Uterus (tissue), 4 donors: ENCODE measurements around the gene CELF2. TPM values are rescaled to one million over a fixed set of nuclear protein-coding genes. Genes with fewer than 3 reads are reported as not detected.

Experiments
- DNase-seq, 2 donors: peaks; one replicate each; pipeline ENCODE4 v3.0.0-alpha.2; 2019 to 2020
- H3K27ac ChIP-seq, 2 donors: fragments of 200-600 bp; sonication (generic); 1 replicate in 1 of 2; 2 replicates in 1 of 2; pipeline ENCODE4 v1.5.1; 2016 to 2018
- H3K27me3 ChIP-seq, 2 donors: fragments of 200-600 bp; sonication (generic); one replicate each; pipeline ENCODE4 v1.5.1; 2018 to 2019; ENCODE audit warnings: control low read depth in 1 of 2
- H3K36me3 ChIP-seq, 2 donors: fragments of 200-600 bp; sonication (generic); one replicate each; pipeline ENCODE4 v1.5.1; 2019; ENCODE audit warnings: control low read depth in 1 of 2
- H3K4me1 ChIP-seq, 2 donors: fragments of 200-600 bp; sonication (generic); one replicate each; pipeline ENCODE4 v1.5.1; 2018 to 2019; ENCODE audit warnings: control low read depth in 1 of 2
- H3K4me3 ChIP-seq, 2 donors: fragments of 200-600 bp; sonication (generic); 1 replicate in 1 of 2; 2 replicates in 1 of 2; pipeline ENCODE4 v1.5.1; 2018 to 2019; ENCODE audit warnings: mild to moderate bottlenecking in 1 of 2
- H3K9me3 ChIP-seq, 2 donors: fragments of 200-600 bp; sonication (generic); one replicate each; pipeline ENCODE4 v1.5.1; 2019; ENCODE audit warnings: control low read depth in 1 of 2
- CTCF ChIP-seq, 4 experiments: fragments of 200-600 bp in 2 of 4; fragments of 450-650 bp in 2 of 4; sonication (generic) in 2 of 4; IDR thresholded peaks; one replicate each; pipeline ENCODE4 v1.5.1; 2016 to 2019; ENCODE audit warnings: antibody characterized with exemption in 4 of 4, mild to moderate bottlenecking in 2 of 4, moderate library complexity in 1 of 4
- POLR2A ChIP-seq, 2 donors: fragments of 450-650 bp; IDR thresholded peaks; one replicate each; pipeline ENCODE4 v1.6.1; 2016; ENCODE audit warnings: antibody characterized with exemption in 2 of 2, mild to moderate bottlenecking in 1 of 2, moderate library complexity in 1 of 2
- intact Hi-C: fragments of 100-400 bp; cut with DNase I; formaldehyde crosslinking; loops from one replicate; pipeline ENCODE4 v1.15.1; 2023; ENCODE audit warnings: low total_unique reads
- total RNA-seq, 4 donors: library from RNA; depleted of rRNA in 3 of 4; stranded (reverse); fragments of >200 nt in 3 of 4; gene quantifications; one replicate each; pipeline versions ENCODE4 v1.1.0 to v1.2.4, GENCODE V29; 2014 to 2023
- donor health status: DM: yes; HTN: yes; CAD: no.

Gene CELF2
- total RNA-seq, 4 donors from 2014 or later, result 12.8 to 59.2 (median 44.0) TPM

DNA sequence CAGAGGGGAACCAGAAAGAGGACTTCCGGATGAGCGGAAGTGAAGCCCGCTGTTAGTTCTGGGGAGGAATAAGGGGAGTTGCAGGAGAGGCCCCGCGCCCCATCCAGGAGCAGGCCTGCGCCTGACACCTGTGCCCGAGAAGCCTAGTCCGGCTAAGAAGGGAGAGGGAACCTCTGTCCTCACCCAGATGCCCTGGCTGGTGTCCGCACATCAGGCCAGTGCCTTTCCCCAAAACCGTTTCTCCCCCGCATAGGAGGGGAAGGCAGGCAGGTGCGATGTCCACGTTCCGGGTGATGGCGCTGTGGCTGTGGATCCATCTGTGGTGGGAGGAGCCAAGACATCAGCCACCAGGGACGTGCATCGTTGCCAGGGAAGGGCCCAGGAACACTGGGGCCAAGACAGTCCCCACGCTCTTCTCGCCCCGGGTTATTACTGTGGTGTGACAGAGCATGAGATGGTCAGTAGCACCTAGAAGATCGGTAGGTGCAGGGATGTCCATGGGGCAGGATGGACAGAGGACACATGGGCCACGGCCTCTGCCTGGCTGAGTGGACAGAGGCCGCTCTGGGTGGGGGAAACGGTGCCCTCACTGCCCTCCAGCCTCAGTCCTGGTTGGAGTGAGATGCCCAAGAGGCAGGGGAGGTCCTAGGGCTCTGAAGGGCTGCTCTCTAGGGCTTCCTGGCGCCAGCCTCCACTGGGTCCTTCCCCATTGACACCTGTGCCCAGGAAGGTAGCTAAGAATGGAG, 262.7 kb downstream of the CELF2 start:
- TF ChIP-seq CTCF (IDR thresholded peaks at IDR 0.05), result no peak
- no peak for TF ChIP-seq POLR2A (IDR thresholded peaks at IDR 0.05)
- Histone ChIP-seq H3K9me3 (no peaks in the 10 kb centered on the region), H3K27ac (no peak overlapping the region), H3K4me3 (no peak overlapping the region), H3K4me1 (no peaks in the 10 kb centered on the region), H3K36me3 (no peaks in the 10 kb centered on the region), H3K27me3 (no peaks in the 10 kb centered on the region)
- intact Hi-C loops, result no loop called here
- DNase-seq, result no peak

GRCh38 chr10:11282156-11282555, 264.5 kb downstream of the CELF2 start:
- DNase-seq, result no peak
- H3K4me3 ChIP-seq, result no peak overlapping the region
- no peaks in the 10 kb centered on the region for H3K4me1 ChIP-seq
- no peak overlapping the region for H3K27ac ChIP-seq
- no peaks in the 10 kb centered on the region for H3K9me3 ChIP-seq
- TF ChIP-seq POLR2A (IDR thresholded peaks at IDR 0.05), result no peak
- no peak for TF ChIP-seq CTCF (IDR thresholded peaks at IDR 0.05)
- H3K36me3 ChIP-seq, result no peaks in the 10 kb centered on the region
- intact Hi-C loops, result no loop called here
- no peaks in the 10 kb centered on the region for H3K27me3 ChIP-seq

DNA sequence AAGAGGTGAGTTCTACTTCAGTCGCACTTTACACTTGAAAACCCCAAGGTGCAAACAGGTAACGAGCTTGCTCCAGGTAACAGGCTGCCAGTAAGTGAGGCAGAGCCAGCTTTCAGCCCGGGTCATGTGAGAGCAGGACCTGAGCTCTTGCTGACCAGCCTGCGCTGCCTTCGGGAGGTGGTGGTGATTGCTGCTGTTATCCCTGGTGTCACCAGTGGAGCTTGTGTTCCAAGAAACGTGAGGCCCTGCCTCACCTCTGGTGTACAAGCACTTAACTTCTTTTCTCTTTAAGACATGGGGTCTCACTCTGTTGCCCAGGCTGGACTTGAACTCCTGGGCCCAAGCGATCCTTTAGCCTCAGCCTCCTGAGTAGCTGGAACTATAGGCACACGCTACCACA, 265.0 kb downstream of the CELF2 start:
- intact Hi-C loops, result no loop called here
- H3K9me3 ChIP-seq, result no peaks in the 10 kb centered on the region
- H3K36me3 ChIP-seq, result no peaks in the 10 kb centered on the region
- H3K4me3 ChIP-seq, result no peak overlapping the region
- DNase-seq, result no peak
- no peaks in the 10 kb centered on the region for H3K27me3 ChIP-seq
- H3K27ac ChIP-seq, result no peak overlapping the region
- H3K4me1 ChIP-seq, result no peaks in the 10 kb centered on the region
- no peak for TF ChIP-seq CTCF (IDR thresholded peaks at IDR 0.05)
- no peak for TF ChIP-seq POLR2A (IDR thresholded peaks at IDR 0.05)

- no peaks in the 10 kb centered on the region for H3K36me3 ChIP-seq
- no peaks in the 10 kb centered on the region for H3K9me3 ChIP-seq
- TF ChIP-seq CTCF (IDR thresholded peaks at IDR 0.05), result no peak
- TF ChIP-seq POLR2A (IDR thresholded peaks at IDR 0.05), result no peak
- no peaks in the 10 kb centered on the region for H3K27me3 ChIP-seq
- no peak for DNase-seq
- no peak overlapping the region for H3K27ac ChIP-seq
- H3K4me3 ChIP-seq, result no peak overlapping the region
- intact Hi-C loops, result no loop called here
- H3K4me1 ChIP-seq, result no peaks in the 10 kb centered on the region
Measured at GRCh38 chr10:11284291-11285085, 266.8 kb downstream of the CELF2 start.

DNA sequence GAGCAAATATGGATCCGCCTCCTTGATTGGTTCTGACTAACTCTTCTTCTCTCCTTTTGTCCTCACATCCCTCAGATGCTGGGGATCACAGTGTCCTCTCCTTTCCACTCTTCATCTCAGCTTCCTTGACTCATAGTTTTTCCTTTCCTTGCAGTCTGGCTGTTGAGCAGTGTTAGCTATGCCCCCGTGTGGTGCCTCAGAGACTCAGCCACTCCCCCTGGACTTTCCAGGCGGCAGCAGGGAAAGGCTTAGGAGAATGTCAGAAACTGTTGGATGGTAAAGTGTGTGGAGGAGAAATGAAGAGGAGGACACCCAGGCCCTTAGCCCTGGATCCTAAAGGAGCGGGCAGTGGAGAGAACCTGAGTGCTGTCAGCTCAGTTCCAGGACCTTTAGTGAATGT, 267.5 kb downstream of the CELF2 start:
- no peaks in the 10 kb centered on the region for H3K9me3 ChIP-seq

More for the DNA sequence above, 267.5 kb downstream of the CELF2 start:
- no peak for DNase-seq
- Histone ChIP-seq H3K27me3 (no peaks in the 10 kb centered on the region), H3K4me3 (no peak overlapping the region), H3K36me3 (no peaks in the 10 kb centered on the region), H3K4me1 (no peaks in the 10 kb centered on the region), H3K27ac (no peak overlapping the region)
- TF ChIP-seq POLR2A (IDR thresholded peaks at IDR 0.05) (no peak), CTCF (IDR thresholded peaks at IDR 0.05) (no peak)
- intact Hi-C loops, result no loop called here
